GM19035 (cell line): Measurements from ENCODE around the gene NUP93.
"Not testable (repeated sequence)": the region's sequence is repeated elsewhere in the genome, so short reads cannot be mapped to it uniquely, and the experiment has no call there.

ENCODE experiments used
- ATAC-seq: cut with Tn5 transposase; IDR thresholded peaks from one replicate; pipeline ENCODE4 v1.9.1; 2021; ENCODE audit not compliant: unreplicated experiment

NUP93 gene

DNA sequence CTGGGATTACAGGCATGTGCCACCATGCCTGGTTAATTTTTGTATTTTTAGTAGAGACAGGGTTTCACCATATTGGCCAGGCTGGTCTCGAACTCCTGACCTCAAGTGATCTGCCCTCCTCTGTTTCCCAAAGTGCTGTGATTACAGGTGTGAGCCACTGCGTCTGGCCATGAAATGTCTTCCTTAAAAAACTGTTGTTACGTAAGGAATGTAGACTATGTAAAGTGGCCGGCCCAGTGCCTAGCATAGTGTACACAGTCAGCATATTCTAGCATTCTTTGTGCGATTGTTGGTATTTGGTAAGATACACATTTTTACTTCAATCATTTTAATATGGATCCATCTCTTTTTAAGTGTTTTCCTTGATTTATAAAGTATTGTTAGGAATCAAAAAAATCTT is 81.7 kb downstream of the NUP93 start:
- ATAC-seq, result not testable (repeated sequence)

DNA sequence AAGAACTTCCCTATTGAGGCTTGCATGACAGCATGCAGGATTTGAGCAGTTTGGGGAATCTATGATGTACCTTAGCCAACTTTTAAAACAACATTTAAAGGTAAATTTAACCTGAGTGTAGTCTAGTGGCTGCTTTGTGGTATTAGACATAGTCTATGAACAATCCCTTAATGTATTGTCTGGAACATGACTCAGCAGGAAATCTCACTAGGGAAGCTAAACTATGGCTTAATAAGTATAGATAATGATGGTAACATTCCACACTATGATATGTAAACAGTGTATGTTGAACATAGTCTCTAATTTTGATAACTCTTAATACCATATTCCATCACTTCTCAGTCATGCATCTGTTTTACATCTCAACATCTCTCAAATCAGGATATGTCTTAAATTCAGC is 83.0 kb downstream of the NUP93 start:
- ATAC-seq, result no peak

DNA sequence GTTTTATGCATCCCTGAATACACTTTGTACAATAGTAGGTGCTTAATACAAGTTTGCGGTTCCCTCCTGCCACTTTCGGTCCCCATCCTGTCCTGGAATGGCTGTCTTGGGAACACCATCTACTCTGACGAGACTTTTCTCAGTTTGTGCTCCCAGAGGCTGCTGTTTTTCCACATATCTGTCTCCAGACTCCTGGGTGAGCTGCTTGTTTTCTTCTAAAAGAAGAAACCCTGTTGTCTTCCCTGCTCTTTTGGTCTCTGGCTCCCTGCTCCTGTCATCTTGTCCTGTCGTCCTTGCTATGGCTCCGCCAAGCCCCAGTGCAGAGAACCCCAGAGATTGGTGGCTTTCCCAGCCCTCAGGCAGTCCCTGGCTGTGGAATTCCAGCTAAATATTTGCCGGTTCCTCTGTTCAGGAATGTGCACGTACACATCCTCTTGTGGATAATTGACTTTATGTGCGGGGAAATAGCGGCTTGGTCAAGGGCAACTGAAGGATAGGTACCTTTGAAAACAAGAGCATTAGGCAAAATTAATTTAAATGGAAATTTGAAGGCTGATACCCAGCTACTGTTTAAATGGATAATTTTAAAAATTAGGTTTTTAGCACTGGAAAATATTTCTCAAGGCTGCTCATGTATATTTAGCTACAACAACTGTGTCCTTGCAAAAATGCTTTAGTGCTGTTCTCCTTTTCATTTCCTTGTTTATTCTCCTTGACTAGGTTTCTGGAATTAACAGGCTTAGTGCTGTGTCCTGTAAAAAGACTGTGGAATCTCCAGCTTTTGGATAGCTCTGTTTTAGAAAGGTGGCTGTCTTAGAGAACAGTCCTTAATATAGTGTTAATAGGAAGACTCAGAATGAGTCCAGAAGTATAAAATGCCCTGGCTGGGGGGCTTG is 84.9 kb downstream of the NUP93 start:
- ATAC-seq, result no peak

DNA sequence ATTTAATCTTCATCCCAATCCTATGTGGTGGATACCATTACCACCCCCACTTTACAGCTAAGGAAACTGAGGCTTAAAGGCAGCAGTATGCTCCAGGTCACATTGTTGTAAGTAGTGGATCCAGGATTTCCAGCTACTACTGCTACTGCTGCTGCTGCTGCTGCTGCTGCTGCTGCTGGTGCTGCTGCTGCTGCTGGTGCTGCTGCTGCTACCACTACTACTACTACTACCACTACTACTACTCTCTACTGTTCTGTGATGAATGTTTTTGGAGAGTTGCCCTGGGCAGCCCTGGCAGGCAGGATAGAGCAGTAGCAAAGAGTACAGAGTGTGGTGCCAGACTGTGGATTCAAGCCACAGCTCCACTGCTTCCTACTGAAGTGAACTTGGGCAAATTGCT is 85.8 kb downstream of the NUP93 start:
- no peak for ATAC-seq

DNA sequence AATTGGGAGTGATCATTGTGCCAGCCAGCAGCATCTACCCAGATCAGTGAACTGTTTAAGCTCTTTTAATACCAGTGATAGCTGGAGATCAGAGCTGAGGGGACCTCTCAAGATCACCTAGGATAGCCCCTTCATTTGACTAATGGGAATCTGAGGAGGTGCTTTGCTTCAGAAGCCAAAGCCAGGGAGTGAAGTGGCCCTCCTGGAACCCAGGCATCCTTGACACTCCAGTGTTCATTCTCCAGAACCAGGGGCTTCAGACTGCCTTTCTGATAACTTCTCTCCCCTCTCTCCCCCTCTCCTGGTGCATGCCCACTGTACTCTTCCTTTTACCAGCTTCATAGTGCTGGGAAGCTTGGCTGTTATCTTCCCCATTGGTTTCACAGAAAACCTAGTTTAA is 87.1 kb downstream of the NUP93 start:
- ATAC-seq, result no peak

DNA sequence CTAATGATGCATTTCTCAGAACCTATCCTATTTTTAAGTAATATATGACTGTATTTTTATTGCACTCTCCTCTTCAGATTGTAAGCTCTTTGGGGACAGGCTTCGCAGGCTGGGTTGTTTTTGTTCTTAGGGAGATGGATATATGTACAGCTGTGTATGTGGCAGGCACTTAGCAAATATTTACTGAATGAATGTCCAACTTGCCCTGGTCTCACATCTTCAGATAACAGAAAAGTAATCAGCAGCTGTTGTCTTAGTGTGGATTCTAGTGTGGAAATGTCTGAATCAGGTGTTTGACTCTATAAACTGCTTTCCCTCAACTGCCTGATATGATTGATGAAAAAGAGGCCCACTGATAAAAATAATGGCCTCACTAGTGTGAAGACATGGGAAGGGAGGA is 88.0 kb downstream of the NUP93 start:
- ATAC-seq, result no peak

DNA sequence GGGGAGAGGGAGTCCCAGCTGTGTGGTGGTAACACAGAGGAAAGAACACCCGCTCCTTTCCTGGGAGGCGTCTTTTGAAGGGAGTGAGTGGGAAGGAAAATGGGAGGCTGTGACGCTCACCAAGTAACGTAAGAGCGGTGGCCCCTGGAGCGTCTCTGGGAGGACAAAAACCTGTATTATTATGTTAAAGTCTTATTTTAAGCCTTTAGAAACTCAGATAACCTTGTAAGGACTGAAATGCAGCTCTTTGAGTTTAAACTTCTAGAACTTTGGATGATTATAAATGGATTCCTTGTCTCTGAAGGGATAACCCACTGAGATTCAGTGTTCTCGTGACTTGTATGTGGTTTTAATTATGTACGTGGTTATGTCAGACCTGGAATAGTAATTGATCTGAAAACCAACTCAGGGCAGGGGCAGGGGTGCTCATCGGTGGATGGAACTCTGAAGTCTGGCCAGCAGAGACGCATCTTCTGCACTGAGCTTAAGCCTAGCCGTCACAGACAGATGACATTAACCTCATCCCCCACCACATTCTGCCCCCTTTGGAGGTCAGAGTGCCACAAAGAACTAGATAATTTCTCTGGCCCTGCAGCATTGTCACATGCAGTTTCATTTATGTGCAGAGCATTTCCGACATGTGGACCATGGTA is 93.3 kb downstream of the NUP93 start:
- ATAC-seq, result no peak

DNA sequence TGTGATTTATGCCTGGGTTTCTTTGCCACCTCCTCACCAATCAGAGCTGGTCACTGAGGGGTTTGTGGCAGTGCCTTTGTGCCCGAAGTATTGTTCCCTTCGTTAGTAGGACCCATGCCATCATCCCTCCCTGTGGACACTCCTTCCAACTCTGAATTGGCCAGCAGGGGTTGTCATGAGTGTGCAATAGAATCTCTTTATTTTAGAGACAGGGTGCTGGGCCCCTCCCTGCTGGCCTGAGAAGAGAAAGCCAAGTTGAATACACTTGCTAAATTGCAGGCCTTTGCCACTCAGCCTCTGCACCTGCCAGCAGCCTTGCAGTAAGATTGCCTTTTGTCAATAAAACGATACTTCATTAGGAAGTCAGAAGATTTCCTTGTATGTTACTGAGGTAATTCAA is 94.4 kb downstream of the NUP93 start:
- ATAC-seq, result no peak

DNA sequence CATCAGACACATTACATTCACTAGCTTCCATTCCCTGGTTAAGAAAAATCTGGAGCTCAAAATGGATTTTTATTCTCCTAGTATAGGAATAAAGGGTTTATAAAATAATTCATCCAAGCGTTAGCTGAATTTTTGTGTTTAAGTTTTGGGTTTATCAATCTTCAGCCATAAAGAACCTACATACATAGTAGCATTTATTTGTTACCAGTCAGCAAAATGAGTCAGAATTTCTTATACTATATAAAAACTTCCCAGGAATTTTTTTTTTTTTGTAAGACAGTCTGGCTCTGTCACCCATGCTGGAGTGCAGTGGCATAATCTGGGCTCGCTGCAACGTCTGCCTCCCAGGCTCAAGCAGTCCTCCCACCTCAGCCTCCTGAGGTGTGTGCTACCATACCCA is 94.9 kb downstream of the NUP93 start:
- ATAC-seq, result no peak

DNA sequence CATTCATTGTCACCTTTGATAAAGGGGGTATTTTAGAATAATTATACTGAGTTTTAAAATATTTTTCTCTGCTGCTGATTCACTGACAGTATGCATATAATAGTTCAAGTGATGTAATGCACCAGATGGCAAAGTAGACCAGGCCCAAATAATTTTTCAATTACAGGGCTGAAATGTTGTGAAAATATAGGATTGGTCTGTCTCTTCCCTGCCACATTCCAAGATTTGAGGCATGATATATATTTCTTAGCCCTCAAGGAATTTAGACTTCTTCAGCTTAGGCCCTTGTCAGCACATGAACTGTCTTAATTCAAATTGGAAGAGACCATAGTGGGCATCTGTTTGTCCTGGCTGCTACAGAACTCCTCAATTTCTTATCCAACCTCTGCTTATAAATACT is 95.9 kb downstream of the NUP93 start:
- no peak for ATAC-seq

DNA sequence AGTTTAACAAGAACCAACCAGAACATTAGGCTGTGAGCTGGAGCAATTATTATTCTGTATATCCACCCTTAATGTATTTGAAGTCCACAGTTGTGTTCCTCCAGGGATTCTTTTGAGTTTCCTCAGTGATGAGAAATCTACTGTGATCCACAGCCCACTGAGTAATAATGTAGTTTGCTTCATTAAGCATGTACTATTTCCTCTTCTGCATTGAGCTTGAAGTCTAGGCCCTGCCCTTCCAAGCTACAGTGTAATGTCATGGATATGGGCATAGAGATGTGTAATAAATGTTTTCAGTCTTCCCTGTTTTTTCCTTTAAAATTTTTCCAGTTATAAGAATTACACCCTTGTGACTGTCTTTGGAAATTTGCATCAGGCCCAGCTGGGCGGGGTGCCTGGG is 98.7 kb downstream of the NUP93 start:
- no peak for ATAC-seq

DNA sequence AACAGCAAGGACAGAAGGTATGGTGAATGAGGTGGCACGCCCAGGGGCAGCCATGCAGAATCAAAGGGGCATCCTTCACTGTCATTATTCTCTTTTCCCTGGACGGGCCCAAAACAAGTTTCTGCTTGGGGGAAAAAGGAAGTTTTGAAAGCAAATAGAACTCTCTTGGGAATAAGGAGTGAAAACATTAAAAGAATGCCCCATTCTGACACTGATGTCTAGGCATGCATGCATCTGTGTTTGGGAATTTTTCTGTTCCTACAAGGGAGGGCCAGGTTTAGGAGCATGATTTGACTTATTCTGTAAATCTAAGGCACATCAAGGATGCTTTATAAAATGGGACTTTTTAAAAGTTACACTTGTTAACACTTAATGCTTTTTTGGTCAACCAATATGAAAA is 100.7 kb downstream of the NUP93 start:
- no peak for ATAC-seq

DNA sequence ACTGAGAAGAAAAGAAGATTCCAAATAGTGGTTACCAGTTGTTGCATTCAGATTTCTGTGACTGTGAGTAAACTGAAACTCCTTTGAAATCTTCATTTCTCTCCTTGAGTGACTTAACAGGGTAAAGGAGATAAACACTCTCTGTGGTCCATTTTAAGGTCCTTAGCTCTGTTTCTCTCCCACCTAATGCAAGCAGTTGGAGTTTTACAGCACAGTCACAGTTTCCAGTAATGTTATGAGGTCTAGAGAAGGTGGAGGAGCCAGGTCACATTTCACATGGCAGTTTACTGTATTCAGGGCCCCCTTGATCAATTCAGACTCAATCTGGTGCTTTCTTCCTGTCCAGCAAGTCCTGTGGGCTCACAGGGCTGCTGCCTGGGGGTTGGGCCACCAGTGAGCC is 102.8 kb downstream of the NUP93 start:
- no peak for ATAC-seq

DNA sequence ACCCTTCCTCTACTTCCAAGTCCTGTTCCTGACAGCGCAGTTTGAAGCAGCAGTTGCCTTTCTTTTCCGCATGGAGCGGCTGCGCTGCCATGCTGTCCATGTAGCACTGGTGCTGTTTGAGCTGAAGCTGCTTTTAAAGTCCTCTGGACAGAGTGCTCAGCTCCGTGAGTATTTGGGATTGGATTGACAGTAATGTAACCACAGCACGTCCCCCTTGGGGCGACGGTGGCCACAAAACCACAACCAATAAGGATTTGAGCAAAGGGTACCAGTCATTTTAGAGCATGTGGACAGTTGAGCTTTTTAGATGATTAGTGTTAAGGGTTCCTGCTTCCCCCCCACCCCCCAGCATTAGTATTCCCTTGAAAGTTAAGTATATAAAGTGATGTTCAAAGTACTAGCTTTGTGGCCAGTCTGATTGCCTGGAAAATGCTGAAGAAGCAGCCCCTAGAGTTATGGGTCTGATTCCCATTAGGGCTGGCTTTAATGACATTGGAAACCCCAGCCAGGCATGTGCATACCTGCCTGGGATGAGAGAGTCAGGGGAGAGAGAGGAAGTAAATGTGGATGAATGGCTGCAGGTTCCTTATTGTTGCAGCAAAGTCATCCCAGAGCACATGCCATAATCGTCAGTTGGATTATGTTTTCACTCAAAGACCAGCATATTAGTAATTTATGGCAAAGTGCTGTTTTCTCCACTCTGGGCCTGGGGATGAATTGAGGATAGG is 103.5 kb downstream of the NUP93 start:
- ATAC-seq, result no peak

DNA sequence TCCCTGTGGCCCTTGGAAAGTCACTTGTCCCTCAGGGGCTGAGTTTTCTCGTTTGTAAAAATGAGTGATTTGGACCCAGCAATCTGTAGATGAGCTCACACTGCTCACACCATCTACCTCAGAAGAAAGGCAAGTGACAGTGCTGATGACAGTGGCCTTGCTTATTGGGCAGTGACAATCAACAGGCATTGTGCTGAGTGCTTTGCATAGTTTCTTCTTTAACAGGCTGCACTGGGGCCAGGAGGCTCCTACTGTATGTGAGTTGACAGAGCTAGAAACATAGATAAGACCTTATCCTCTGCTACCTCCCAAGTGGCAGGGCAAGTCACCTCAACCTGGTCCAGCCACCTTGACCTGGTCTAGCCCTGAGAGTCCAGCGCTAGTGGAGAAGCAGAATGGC is 105.4 kb downstream of the NUP93 start:
- ATAC-seq, result no peak

DNA sequence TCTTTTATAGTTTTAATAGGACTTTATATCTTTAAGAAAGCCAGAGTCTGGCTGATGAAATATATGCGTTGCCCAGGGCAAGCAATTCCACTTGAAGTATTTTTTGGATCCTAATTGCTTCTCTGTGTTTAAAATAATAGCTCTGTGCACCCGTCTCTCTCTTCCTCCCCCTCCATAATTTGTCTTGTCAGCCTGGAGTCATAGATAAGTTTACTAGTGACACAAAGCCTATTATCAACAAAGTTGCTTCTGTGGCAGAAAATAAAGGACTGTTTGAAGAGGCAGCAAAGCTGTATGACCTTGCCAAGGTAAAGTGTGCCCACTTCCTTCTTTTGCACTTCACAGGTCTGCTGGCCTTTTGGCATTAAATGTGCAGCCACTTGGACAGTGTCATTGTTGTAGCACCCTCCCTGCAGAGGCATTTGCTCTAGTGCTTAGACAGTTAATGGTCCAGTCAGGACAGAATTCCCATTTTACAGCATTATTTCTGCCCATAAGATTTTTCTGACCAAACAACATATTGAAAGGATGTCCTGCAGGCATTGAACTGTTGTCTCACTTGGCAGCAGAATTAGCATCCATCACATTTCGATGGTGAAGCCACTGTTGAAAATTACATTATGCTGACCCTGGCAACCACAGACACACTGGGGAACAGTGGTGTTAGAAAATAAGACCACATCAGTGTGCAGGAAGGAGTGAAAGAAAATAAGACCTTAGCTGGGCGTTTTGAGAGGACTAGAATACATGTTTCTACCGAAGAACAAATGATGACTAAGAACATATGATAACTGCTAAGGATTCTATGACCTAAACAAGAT is 106.7 kb downstream of the NUP93 start:
- no peak for ATAC-seq

DNA sequence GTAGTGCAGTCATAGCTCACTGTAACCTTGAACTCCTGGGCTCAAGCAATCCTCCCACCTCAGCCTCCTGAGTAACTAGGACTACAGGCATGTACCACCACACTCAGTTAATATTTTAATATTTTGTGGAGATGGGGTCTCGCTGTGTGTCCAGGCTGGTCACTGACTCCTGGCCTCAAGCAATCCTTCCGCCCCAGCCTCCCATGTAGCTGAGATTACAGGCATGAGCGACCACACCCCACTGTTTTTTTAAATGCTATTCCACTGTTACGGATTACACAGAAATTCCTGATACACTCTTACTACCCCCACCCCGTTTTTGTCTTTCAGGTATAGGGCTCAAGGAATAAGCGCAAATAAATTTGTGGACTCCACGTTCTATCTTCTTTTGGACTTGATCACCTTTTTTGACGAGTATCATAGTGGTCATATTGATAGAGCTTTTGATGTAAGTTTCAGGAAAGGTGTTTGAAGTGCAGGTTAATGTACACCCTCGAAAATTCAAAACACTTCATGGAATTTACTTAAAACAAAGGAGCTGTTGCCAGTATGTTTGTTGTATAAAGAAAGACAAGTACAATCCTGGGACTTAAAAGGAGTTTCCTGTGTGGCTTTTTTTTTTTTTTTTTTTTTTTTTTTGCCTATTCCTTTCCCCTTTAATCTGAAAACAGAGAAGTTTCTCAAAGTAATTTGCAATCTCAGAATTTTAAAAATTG is 108.9 kb downstream of the NUP93 start:
- ATAC-seq, result no peak

DNA sequence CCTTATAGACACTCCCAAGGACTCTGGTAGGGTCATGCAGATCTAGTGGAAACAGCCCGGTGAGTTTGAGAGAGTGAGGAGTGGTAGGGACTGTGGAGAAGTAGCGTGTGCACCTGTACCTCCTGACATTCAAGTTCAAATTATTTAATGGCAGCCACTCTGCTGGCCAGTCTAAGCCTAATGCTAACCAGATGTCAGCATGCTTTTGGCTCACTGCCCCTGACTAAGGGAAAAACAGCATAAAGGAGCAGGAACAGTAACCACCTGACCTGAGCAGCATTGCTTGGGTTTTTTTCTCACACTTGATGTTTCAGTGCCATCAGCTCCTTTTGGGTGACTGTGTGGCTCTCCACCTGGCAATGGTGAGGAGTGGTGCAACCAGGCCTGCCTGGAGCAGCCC is 111.3 kb downstream of the NUP93 start:
- ATAC-seq, result no peak

DNA sequence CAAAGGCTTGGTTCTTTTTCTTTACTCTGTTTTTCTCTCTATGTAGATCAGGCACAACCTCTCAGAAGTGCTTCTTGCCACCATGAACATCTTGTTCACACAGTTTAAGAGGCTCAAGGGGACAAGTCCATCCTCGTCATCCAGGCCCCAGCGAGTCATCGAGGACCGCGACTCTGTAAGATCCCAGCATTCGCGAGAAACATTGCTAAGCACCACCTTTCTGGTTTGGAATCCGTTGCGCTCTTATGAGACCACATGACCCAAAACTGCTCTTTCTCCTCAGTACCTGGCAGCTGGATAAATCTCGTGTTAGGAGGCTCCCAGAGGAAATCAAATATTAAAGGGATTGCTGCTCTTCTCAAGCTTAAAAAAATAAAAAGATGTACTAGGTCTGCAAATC is 111.7 kb downstream of the NUP93 start:
- ATAC-seq, result no peak

DNA sequence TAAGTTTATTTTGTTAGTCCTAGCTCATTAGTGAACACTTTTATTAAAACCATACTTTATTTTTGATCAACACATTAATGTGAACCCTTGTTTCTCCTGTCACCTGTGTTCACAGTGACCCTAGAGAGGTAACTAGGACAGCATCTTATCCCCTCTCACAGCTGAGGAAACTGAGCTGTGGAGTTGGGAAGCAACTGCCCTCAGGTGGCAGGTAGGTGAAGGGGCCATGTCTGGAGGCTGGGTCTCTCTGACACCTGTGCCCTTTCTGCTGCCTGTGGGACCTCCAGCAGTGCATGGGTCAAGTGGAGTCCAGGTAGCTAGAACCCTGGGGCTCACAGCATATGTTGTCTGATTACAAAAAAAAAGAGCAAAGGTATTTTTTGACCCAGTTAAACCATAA is 112.2 kb downstream of the NUP93 start:
- no peak for ATAC-seq

DNA sequence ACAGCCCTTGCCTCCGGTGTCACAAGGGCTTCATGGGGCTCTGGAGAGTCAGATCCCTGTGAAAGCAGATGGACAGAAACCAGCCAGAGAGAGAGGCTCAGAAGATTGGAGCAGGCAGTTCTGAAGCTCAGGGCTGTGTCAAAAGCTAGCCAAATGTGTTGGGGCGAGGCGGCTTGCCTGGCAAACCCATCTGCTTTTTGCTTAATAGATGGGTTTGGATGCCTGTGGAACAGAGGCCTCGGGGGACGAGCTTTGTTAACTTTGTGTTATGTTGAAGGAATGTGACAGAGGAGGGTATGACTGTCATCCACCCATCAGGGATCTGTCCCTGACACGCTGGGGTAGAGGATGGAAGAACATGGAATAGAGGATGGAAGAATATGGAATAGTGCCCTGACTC is 114.1 kb downstream of the NUP93 start:
- ATAC-seq, result no peak
